ENCODE data around the gene TOP2B. TPM values are rescaled to one million over a fixed set of nuclear protein-coding genes. Genes with fewer than 3 reads are reported as not detected.

Gene TOP2B
- total and polyA plus RNA-seq, 8 donors = 92.7 to 310 (median 256) TPM

GRCh38 chr3:25611193-25611592, 53.5 kb downstream of the TOP2B start:
- no peaks in the 10 kb centered on the region for H3K27me3 ChIP-seq
- DNase-seq (no peak), ATAC-seq (no peak)
- TF ChIP-seq, protein P1, sequence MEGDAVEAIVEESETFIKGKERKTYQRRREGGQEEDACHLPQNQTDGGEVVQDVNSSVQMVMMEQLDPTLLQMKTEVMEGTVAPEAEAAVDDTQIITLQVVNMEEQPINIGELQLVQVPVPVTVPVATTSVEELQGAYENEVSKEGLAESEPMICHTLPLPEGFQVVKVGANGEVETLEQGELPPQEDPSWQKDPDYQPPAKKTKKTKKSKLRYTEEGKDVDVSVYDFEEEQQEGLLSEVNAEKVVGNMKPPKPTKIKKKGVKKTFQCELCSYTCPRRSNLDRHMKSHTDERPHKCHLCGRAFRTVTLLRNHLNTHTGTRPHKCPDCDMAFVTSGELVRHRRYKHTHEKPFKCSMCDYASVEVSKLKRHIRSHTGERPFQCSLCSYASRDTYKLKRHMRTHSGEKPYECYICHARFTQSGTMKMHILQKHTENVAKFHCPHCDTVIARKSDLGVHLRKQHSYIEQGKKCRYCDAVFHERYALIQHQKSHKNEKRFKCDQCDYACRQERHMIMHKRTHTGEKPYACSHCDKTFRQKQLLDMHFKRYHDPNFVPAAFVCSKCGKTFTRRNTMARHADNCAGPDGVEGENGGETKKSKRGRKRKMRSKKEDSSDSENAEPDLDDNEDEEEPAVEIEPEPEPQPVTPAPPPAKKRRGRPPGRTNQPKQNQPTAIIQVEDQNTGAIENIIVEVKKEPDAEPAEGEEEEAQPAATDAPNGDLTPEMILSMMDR (IDR thresholded peaks at IDR 0.05) = no peak
- H3K9me3 ChIP-seq = no peaks in the 10 kb centered on the region
- intact Hi-C loops (cut with DNase I) = no loop called here
- H3K27ac ChIP-seq = no peak overlapping the region
- no peak overlapping the region for H3K4me3 ChIP-seq
- H3K36me3 ChIP-seq = peaks cover 0 to 93% of the 10 kb centered on the region in 2 donors
- H3K4me1 ChIP-seq = no peaks in the 10 kb centered on the region

DNA sequence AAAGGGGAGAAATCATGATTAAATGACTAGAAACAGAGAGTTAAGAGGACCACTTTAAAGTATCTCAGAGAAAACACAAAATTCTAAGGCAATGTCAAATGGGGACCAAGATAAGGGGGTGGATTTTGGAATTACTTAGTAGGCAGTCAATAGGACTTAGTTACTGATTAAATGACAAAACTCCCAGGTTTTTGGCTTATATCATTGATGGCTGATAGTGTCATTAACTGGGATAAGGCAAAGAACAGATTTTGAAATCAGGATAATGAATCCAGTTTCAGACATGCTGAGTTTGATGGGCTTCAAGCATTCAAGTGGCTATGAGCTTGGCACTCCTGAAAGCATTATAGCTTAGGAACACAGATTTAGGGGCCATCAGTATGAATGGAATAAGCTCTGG, 53.9 kb downstream of the TOP2B start:
- Histone ChIP-seq H3K27ac (no peak overlapping the region), H3K4me1 (no peaks in the 10 kb centered on the region), H3K36me3 (peaks cover 0 to 94% of the 10 kb centered on the region in 2 donors), H3K9me3 (no peaks in the 10 kb centered on the region), H3K4me3 (no peak overlapping the region), H3K27me3 (no peaks in the 10 kb centered on the region)
- intact Hi-C loops (cut with DNase I) = no loop called here
- DNase-seq (no peak), ATAC-seq (no peak)
- TF ChIP-seq, protein P1 (IDR thresholded peaks at IDR 0.05) = no peak

DNA sequence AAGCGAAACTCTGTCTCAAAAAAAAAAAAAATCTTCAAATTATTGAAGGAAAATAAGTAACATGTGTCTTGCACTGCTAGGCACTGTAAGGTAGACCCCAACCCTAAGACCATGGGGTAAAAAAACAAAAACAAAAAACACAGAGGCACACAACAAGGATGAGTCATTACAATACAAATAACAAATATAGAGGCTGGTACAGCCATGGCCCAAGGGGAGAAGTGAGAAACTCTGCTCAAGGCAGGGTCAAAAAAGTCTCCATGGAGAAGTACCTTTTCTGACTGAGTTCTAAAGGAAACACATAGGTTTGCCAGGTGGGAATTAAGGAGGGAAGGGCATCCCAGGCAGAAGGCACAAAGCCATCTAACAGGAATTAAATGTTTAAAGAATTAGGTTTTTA, 54.5 kb downstream of the TOP2B start:
- TF ChIP-seq, protein P1 (IDR thresholded peaks at IDR 0.05) = no peak
- H3K36me3 ChIP-seq = peaks cover 0 to 88% of the 10 kb centered on the region in 2 donors

GRCh38 chr3:25604107-25604805, 60.5 kb downstream of the TOP2B start:
- intact Hi-C loops (cut with DNase I) = no loop called here
- TF ChIP-seq, protein P1 (IDR thresholded peaks at IDR 0.05) = no peak
- Histone ChIP-seq H3K4me1 (peaks cover 0 to 20% of the 10 kb centered on the region in 2 donors), H3K27me3 (no peaks in the 10 kb centered on the region), H3K9me3 (no peaks in the 10 kb centered on the region), H3K27ac (peak overlapping the region; percentile 21 to 78), H3K36me3 (peaks cover 0 to 54% of the 10 kb centered on the region in 2 donors), H3K4me3 (no peak overlapping the region)
- peak; percentile 88 for ATAC-seq
- DNase-seq = no peak

More for the DNA sequence above, 54.5 kb downstream of the TOP2B start:
- DNase-seq (no peak), ATAC-seq (no peak)
- H3K4me3 ChIP-seq = no peak overlapping the region
- no peaks in the 10 kb centered on the region for H3K9me3 ChIP-seq
- intact Hi-C loops (cut with DNase I) = no loop called here
- H3K27me3 ChIP-seq = no peaks in the 10 kb centered on the region
- H3K27ac ChIP-seq = no peak overlapping the region
- H3K4me1 ChIP-seq = no peaks in the 10 kb centered on the region

- peak; percentile 93 for ATAC-seq
- Histone ChIP-seq H3K4me3 (no peak overlapping the region), H3K27me3 (no peaks in the 10 kb centered on the region), H3K27ac (peak overlapping the region in 1 of 2 donors; percentile 78), H3K4me1 (peaks cover 0 to 20% of the 10 kb centered on the region in 2 donors), H3K9me3 (no peaks in the 10 kb centered on the region), H3K36me3 (peaks cover 0 to 54% of the 10 kb centered on the region in 2 donors)
- intact Hi-C loops (cut with DNase I) = no loop called here
- TF ChIP-seq, protein P1 (IDR thresholded peaks at IDR 0.05) = no peak
- peak in 1 of 4 donors; percentile 47 for DNase-seq
These were observed 61.0 kb downstream of the TOP2B start for GRCh38 chr3:25603703-25604102.

All from left lung (tissue), 10 donors.